B cell (primary cell): ENCODE measurements around the gene SMARCA4.

ENCODE experiments used
- EZH2 ChIP-seq: IDR thresholded peaks from 2 replicates; pipeline ENCODE4 v1.6.1; 2012; ENCODE audit warnings: borderline replicate concordance, low read depth, mild to moderate bottlenecking, moderate library complexity, low read length; ENCODE audit not compliant: insufficient read depth, poor library complexity, severe bottlenecking
- TF ChIP-seq, protein P1 (sequence below): fragments of 200-600 bp; IDR thresholded peaks from one replicate; pipeline ENCODE4 v1.8.0; 2022; ENCODE audit warnings: antibody characterized with exemption, mild to moderate bottlenecking

DNA sequence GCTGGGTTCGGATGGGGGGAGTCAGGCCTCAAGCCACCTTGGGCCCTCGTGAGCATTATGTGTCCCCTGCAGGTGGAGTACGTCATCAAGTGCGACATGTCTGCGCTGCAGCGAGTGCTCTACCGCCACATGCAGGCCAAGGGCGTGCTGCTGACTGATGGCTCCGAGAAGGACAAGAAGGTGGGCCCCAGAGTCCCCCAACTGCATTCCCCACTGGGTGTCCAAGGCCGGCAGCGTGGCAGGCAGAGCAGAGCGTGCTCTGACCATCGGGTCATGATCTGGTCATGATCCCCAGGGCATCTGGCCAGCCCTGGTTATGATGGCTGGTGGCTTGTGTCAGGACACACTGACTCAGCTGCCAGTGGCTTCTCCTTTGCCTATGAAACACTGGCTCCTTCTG is 63.4 kb downstream of the SMARCA4 start:
- TF ChIP-seq, protein P1, sequence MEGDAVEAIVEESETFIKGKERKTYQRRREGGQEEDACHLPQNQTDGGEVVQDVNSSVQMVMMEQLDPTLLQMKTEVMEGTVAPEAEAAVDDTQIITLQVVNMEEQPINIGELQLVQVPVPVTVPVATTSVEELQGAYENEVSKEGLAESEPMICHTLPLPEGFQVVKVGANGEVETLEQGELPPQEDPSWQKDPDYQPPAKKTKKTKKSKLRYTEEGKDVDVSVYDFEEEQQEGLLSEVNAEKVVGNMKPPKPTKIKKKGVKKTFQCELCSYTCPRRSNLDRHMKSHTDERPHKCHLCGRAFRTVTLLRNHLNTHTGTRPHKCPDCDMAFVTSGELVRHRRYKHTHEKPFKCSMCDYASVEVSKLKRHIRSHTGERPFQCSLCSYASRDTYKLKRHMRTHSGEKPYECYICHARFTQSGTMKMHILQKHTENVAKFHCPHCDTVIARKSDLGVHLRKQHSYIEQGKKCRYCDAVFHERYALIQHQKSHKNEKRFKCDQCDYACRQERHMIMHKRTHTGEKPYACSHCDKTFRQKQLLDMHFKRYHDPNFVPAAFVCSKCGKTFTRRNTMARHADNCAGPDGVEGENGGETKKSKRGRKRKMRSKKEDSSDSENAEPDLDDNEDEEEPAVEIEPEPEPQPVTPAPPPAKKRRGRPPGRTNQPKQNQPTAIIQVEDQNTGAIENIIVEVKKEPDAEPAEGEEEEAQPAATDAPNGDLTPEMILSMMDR: no peak
- no peak for TF ChIP-seq EZH2
